Nephron progenitor cell (in vitro differentiated cells): Measurements from ENCODE around the gene MYEF2.

ENCODE experiments used
- DNase-seq: peaks from one replicate; pipeline ENCODE4 v3.0.0; 2021
- H3K27ac Mint-ChIP-seq: 2 replicates; pipeline ENCODE4 v1.8.0; 2021; ENCODE audit warnings: mild to moderate bottlenecking, moderate library complexity, mixed read lengths
- H3K27me3 Mint-ChIP-seq: 2 replicates; pipeline ENCODE4 v1.8.0; 2021; ENCODE audit warnings: mild to moderate bottlenecking, low read depth, mixed read lengths; ENCODE audit not compliant: poor library complexity
- H3K36me3 Mint-ChIP-seq: 2 replicates; pipeline ENCODE4 v1.8.0; 2021; ENCODE audit warnings: low read depth, mixed read lengths
- H3K4me1 Mint-ChIP-seq: 2 replicates; pipeline ENCODE4 v1.8.0; 2021; ENCODE audit warnings: mixed read lengths
- H3K4me3 Mint-ChIP-seq: 2 replicates; pipeline ENCODE4 v1.8.0; 2021; ENCODE audit warnings: mild to moderate bottlenecking, moderate library complexity, mixed read lengths
- H3K9me3 Mint-ChIP-seq: 2 replicates; pipeline ENCODE4 v1.8.0; 2021; ENCODE audit warnings: mild to moderate bottlenecking, moderate library complexity, mixed read lengths
- TF ChIP-seq, protein P1 (sequence below): fragments of 200-600 bp; sonication (generic); IDR thresholded peaks from 2 replicates; pipeline ENCODE4 v1.5.0; 2021; ENCODE audit warnings: antibody characterized with exemption

The MYEF2 gene

DNA sequence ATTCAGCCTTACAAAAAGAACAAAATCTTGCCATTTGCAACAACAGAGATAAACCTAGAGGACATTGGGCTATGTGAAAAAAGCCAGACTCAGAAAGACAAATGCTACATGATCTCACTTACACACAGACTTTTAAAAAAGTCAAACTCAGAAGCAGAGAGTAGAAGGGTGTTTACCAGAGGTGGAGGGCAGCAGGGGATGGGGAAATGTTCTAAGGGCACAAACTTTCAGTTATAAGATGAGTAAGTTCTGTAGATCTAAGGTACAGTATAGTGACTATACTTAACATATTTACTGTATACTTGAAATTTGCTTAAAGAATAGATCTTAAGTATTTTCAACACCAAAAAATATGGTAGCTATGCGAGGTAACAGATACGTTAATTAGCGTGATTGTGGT is 3.0 kb downstream of the MYEF2 start:
- Mint-ChIP-seq H3K4me3 (no peak overlapping the region), H3K27me3 (no peaks in the 10 kb centered on the region), H3K36me3 (peaks cover 45% of the 10 kb centered on the region), H3K9me3 (peaks cover 40% of the 10 kb centered on the region), H3K4me1 (peaks cover 33% of the 10 kb centered on the region), H3K27ac (no peak overlapping the region)
- TF ChIP-seq, protein P1, sequence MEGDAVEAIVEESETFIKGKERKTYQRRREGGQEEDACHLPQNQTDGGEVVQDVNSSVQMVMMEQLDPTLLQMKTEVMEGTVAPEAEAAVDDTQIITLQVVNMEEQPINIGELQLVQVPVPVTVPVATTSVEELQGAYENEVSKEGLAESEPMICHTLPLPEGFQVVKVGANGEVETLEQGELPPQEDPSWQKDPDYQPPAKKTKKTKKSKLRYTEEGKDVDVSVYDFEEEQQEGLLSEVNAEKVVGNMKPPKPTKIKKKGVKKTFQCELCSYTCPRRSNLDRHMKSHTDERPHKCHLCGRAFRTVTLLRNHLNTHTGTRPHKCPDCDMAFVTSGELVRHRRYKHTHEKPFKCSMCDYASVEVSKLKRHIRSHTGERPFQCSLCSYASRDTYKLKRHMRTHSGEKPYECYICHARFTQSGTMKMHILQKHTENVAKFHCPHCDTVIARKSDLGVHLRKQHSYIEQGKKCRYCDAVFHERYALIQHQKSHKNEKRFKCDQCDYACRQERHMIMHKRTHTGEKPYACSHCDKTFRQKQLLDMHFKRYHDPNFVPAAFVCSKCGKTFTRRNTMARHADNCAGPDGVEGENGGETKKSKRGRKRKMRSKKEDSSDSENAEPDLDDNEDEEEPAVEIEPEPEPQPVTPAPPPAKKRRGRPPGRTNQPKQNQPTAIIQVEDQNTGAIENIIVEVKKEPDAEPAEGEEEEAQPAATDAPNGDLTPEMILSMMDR = no peak
- DNase-seq = no peak

DNA sequence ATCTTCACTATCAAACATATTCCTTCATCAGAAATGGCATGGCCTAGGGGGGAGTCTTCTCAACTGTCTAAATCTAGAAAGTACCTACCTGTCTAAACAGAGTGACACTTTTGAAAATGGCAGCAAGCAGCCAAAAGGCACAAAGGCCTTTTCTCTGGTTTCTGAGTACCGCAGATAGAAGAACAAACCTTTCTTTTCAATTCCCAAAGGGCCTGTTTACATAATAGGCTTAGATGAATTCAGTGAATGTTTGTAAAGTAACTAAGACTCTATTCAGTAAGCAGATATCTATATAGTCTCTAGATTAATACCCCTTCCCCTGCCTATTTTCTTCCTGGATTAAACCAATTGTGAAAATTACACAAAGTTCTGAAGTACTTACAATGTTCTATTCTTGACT is 7.1 kb downstream of the MYEF2 start:
- H3K9me3 Mint-ChIP-seq = peaks cover 40% of the 10 kb centered on the region
- H3K36me3 Mint-ChIP-seq = peaks cover 73% of the 10 kb centered on the region
- no peak overlapping the region for H3K4me3 Mint-ChIP-seq
- TF ChIP-seq, protein P1 = no peak
- H3K27ac Mint-ChIP-seq = no peak overlapping the region
- no peak for DNase-seq
- H3K4me1 Mint-ChIP-seq = peaks cover 17% of the 10 kb centered on the region
- no peaks in the 10 kb centered on the region for H3K27me3 Mint-ChIP-seq

DNA sequence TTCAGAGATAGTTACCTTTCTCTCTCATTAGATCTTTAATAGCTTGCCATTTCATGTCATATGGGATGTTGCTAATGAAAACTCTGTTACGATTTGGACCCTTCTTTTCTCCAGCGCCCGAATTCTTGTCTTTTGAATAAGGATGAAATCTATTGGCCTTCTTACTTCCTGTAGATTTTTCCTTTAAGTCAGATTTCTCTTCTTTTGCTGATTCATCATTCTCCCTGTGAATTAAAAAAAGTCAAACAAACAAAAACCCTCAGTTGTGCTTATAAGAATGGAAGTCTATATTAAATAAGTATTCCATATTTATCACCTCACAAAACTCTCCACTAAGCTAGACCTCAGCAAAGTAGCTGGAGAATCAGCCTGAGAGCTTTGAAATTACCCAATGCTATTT is 9.5 kb downstream of the MYEF2 start:
- Mint-ChIP-seq H3K27me3 (no peaks in the 10 kb centered on the region), H3K9me3 (peaks cover 28% of the 10 kb centered on the region), H3K4me1 (peaks cover 8% of the 10 kb centered on the region), H3K36me3 (peaks cover 75% of the 10 kb centered on the region), H3K4me3 (no peak overlapping the region), H3K27ac (no peak overlapping the region)
- TF ChIP-seq, protein P1 = no peak
- DNase-seq = no peak

DNA sequence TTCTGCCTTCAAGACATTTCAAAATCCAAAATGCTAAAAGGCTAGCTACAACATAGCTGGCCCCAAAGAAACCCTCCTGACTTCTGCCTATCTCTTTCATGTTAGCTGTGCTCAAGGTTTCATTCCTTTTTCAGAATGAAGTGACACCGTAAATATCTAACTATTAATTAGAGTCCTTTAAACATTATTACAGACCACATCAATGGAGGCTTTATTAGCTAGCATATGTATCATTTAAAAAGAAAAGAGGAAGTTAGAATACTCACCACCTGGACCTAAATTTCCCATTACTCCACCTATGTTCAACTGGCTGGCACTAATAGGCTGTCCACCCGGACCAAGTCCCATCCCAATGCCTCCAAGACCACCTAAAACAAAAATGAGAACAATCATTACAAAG is 24.6 kb downstream of the MYEF2 start:
- Mint-ChIP-seq H3K9me3 (no peaks in the 10 kb centered on the region), H3K27ac (no peak overlapping the region), H3K4me1 (no peaks in the 10 kb centered on the region), H3K4me3 (no peak overlapping the region), H3K36me3 (peaks cover 51% of the 10 kb centered on the region), H3K27me3 (no peaks in the 10 kb centered on the region)
- no peak for DNase-seq
- TF ChIP-seq, protein P1 = no peak

DNA sequence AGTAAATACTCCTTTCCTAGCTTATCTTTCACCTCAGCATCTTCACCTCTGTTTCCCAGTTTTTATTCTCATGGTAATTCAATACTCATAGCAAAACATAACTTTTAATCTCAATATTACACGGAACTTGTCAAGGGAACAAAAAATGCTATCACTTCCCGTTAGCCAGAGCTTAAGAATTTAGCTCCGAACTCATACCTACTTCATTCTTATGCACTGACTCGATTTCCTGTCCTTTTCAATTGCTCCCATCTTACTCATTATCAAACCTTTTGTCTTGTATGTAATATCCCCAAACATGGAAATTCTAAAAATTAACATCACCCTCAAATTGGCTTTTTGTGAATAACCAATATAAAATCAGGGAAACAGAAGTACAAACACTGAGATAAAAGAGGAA is 28.2 kb downstream of the MYEF2 start:
- Mint-ChIP-seq H3K27me3 (no peaks in the 10 kb centered on the region), H3K36me3 (peaks cover 47% of the 10 kb centered on the region), H3K4me1 (peaks cover 23% of the 10 kb centered on the region), H3K4me3 (no peak overlapping the region), H3K27ac (no peak overlapping the region), H3K9me3 (no peaks in the 10 kb centered on the region)
- TF ChIP-seq, protein P1 = no peak
- no peak for DNase-seq

DNA sequence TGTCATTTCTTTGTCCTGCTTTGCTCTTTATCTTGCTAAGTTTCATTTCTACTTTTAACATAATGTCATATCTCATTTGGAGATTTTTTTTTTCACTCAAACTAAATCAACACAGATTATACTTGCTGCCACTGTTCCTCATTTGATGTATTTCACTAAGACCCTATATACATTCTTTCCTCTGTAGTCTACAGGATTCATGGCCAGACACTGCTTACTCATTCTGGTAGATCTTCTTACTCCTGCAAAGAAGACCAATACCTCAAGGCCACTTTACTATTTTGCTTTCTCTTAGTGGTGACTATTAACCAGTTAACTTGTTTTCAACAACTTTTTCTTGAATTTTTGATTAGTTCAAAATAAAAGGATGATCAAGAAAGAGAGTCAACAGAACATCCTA is 30.7 kb downstream of the MYEF2 start:
- TF ChIP-seq, protein P1 = no peak
- Mint-ChIP-seq H3K4me1 (peaks cover 37% of the 10 kb centered on the region), H3K4me3 (no peak overlapping the region), H3K27me3 (no peaks in the 10 kb centered on the region), H3K9me3 (no peaks in the 10 kb centered on the region), H3K27ac (no peak overlapping the region), H3K36me3 (peaks cover 40% of the 10 kb centered on the region)
- DNase-seq = no peak
